HEK293 (cell line): Measurements from ENCODE around the gene EVC.

ENCODE experiments used
- CTCF ChIA-PET: fragments of 350-600 bp; formaldehyde crosslinking; extraction: SDS; loops from one replicate; lab custom pipeline; 2021; ENCODE audit warnings: antibody characterized with exemption; lab: Yijun Ruan, JAX
- POLR2A ChIA-PET: fragments of 300-600 bp; formaldehyde crosslinking; extraction: SDS; loops from one replicate; lab custom pipeline; 2020; ENCODE audit warnings: antibody characterized with exemption, inconsistent platforms; lab: Yijun Ruan, JAX
- H3K27ac ChIP-seq: fragments of 200-500 bp; sonication (Bioruptor generic); 2 replicates; pipeline ENCODE4 v1.5.1; 2014; ENCODE audit warnings: low read depth, low read length, control low read depth, inconsistent platforms; ENCODE audit errors: extremely low read depth
- H3K36me3 ChIP-seq, 2 experiments: fragments of 200-500 bp in 1 of 2; sonication (Bioruptor generic) in 1 of 2; 1 replicate in 1 of 2; 2 replicates in 1 of 2; pipeline ENCODE4 v1.5.1; 2014 to 2017; ENCODE audit warnings: inconsistent platforms in 2 of 2, low read length in 2 of 2; ENCODE audit not compliant: control insufficient read depth in 2 of 2, insufficient read depth in 1 of 2
- H3K4me1 ChIP-seq: fragments of 200-500 bp; sonication (Bioruptor generic); 2 replicates; pipeline ENCODE4 v1.5.1; 2014; ENCODE audit warnings: mild to moderate bottlenecking, low read length, inconsistent platforms; ENCODE audit not compliant: control insufficient read depth, insufficient read depth
- H3K4me3 ChIP-seq: 2 replicates; pipeline ENCODE4 v1.5.1; 2011; ENCODE audit warnings: low read depth, mild to moderate bottlenecking, control low read depth, low read length, moderate library complexity
- H3K9me3 ChIP-seq: fragments of 200-500 bp; sonication (Bioruptor generic); 2 replicates; pipeline ENCODE4 v1.5.1; 2014; ENCODE audit warnings: low read depth, low read length, inconsistent platforms; ENCODE audit not compliant: control insufficient read depth, insufficient read depth
- HOXC10 ChIP-seq: sonication (generic); formaldehyde crosslinking; IDR thresholded peaks from 2 replicates; pipeline ENCODE4 v1.8.1; 2023; ENCODE audit warnings: mild to moderate bottlenecking, missing genetic modification reagents
- KLF1 ChIP-seq: fragments of 450-650 bp; formaldehyde crosslinking; IDR thresholded peaks from 2 replicates; pipeline ENCODE4 v1.5.1; 2016; ENCODE audit warnings: missing biosample characterization, missing genetic modification characterization
- KLF16 ChIP-seq: fragments of 450-650 bp; formaldehyde crosslinking; IDR thresholded peaks from 2 replicates; pipeline ENCODE4 v1.5.1; 2017; ENCODE audit warnings: missing biosample characterization, missing genetic modification characterization
- PRDM6 ChIP-seq: fragments of 450-650 bp; formaldehyde crosslinking; IDR thresholded peaks from 2 replicates; pipeline ENCODE4 v1.5.1; 2017; ENCODE audit warnings: missing biosample characterization, missing genetic modification characterization
- REST ChIP-seq: fragments of 450-650 bp; formaldehyde crosslinking; IDR thresholded peaks from 2 replicates; pipeline ENCODE4 v1.5.1; 2016; ENCODE audit warnings: missing biosample characterization, missing genetic modification characterization
- SCRT1 ChIP-seq: fragments of 450-650 bp; formaldehyde crosslinking; IDR thresholded peaks from 2 replicates; pipeline ENCODE4 v1.5.1; 2016; ENCODE audit warnings: missing biosample characterization, missing genetic modification characterization, borderline replicate concordance
- TCF7L2 ChIP-seq: IDR thresholded peaks from 2 replicates; pipeline ENCODE4 v1.6.1; 2011; ENCODE audit warnings: low read depth, mild to moderate bottlenecking, inconsistent platforms, low read length, moderate library complexity, borderline replicate concordance
- ZBTB44 ChIP-seq: fragments of 450-650 bp; IDR thresholded peaks from 2 replicates; pipeline ENCODE4 v1.5.1; 2018; ENCODE audit warnings: missing biosample characterization, mild to moderate bottlenecking, missing genetic modification characterization
- ZBTB49 ChIP-seq: fragments of 450-650 bp; formaldehyde crosslinking; IDR thresholded peaks from 2 replicates; pipeline ENCODE4 v1.5.1; 2016; ENCODE audit warnings: missing biosample characterization, missing genetic modification characterization, low read depth
- ZBTB8A ChIP-seq: fragments of 450-650 bp; formaldehyde crosslinking; IDR thresholded peaks from 2 replicates; pipeline ENCODE4 v1.5.1; 2016; ENCODE audit warnings: missing biosample characterization, missing genetic modification characterization
- ZEB2 ChIP-seq: fragments of 450-650 bp; formaldehyde crosslinking; IDR thresholded peaks from 2 replicates; pipeline ENCODE4 v1.5.1; 2016; ENCODE audit warnings: missing biosample characterization, missing genetic modification characterization
- ZNF175 ChIP-seq: fragments of 450-650 bp; formaldehyde crosslinking; IDR thresholded peaks from 2 replicates; pipeline ENCODE4 v1.5.1; 2016; ENCODE audit warnings: missing biosample characterization, missing genetic modification characterization
- ZNF184 ChIP-seq: fragments of 450-650 bp; IDR thresholded peaks from 2 replicates; pipeline ENCODE4 v1.5.1; 2018; ENCODE audit warnings: missing biosample characterization, mild to moderate bottlenecking, missing genetic modification characterization
- ZNF37A ChIP-seq: fragments of 450-650 bp; IDR thresholded peaks from 2 replicates; pipeline ENCODE4 v1.5.1; 2018; ENCODE audit warnings: missing biosample characterization, missing genetic modification characterization
- ZNF473 ChIP-seq: fragments of 450-650 bp; formaldehyde crosslinking; IDR thresholded peaks from 2 replicates; pipeline ENCODE4 v1.5.1; 2017; ENCODE audit warnings: missing biosample characterization, missing genetic modification characterization
- ZNF558 ChIP-seq: fragments of 450-650 bp; formaldehyde crosslinking; IDR thresholded peaks from 2 replicates; pipeline ENCODE4 v1.5.1; 2016; ENCODE audit warnings: missing biosample characterization, missing genetic modification characterization
- ZNF561 ChIP-seq: fragments of 450-650 bp; IDR thresholded peaks from 2 replicates; pipeline ENCODE4 v1.5.1; 2018; ENCODE audit warnings: missing biosample characterization, missing genetic modification characterization, borderline replicate concordance
- ZNF707 ChIP-seq: fragments of 450-650 bp; formaldehyde crosslinking; IDR thresholded peaks from 2 replicates; pipeline ENCODE4 v1.5.1; 2016; ENCODE audit warnings: missing biosample characterization, missing genetic modification characterization
- ZSCAN4 ChIP-seq: fragments of 450-650 bp; formaldehyde crosslinking; IDR thresholded peaks from 2 replicates; pipeline ENCODE4 v1.5.1; 2017; ENCODE audit warnings: missing biosample characterization, missing genetic modification characterization

Gene EVC

GRCh38 chr4:5757091-5757490 lies 46.1 kb downstream of the EVC start:
- Histone ChIP-seq H3K4me3 (no peak overlapping the region), H3K36me3 (peaks cover 0 to 74% of the 10 kb centered on the region in 2 experiments; a peak in 1 of 3 replicates), H3K9me3 (no peaks in the 10 kb centered on the region), H3K27ac (no peak overlapping the region), H3K4me1 (no peaks in the 10 kb centered on the region)
- ChIA-PET POLR2A (no interaction called here), CTCF (no interaction called here)
- TF ChIP-seq TCF7L2: no peak
- no peak for TF ChIP-seq ZNF184 (tag by site-specific recombination)
- no peak for TF ChIP-seq ZEB2 (tag by site-specific recombination)
- TF ChIP-seq ZBTB49: no peak

- POLR2A ChIA-PET: no interaction called here
- TF ChIP-seq SCRT1 (tag by site-specific recombination) (no peak), ZNF707 (no peak), HOXC10 (CRISPR knock-in tag) (no peak), REST (no peak), ZBTB8A (tag by site-specific recombination) (no peak), ZNF175 (tag by site-specific recombination) (no peak), KLF16 (no peak), ZNF473 (tag by site-specific recombination) (no peak), PRDM6 (no peak), KLF1 (no peak), ZNF558 (tag by site-specific recombination) (no peak), ZBTB44 (tag by site-specific recombination) (no peak), ZNF561 (tag by site-specific recombination) (no peak), ZSCAN4 (tag by site-specific recombination) (no peak), ZNF37A (no peak)
- no peaks in the 10 kb centered on the region for H3K9me3 ChIP-seq
- peaks cover 0 to 70% of the 10 kb centered on the region in 2 experiments; a peak in 1 of 3 replicates for H3K36me3 ChIP-seq
- H3K27ac ChIP-seq: no peak overlapping the region
- H3K4me1 ChIP-seq: no peaks in the 10 kb centered on the region
- CTCF ChIA-PET: no interaction called here
- H3K4me3 ChIP-seq: no peak overlapping the region
These were observed 46.5 kb downstream of the EVC start for GRCh38 chr4:5757536-5757935.
